NB4 (cell line): Measurements from ENCODE around the gene CHCHD1.
A peak's percentile ranks its signal among the peaks of the same experiment; 100 is the strongest.
"Not testable (repeated sequence)": the region's sequence is repeated elsewhere in the genome, so short reads cannot be mapped to it uniquely, and the experiment has no call there.

ENCODE experiments used
- DNase-seq: peaks from one replicate; pipeline ENCODE4 v3.0.0; 2010; ENCODE audit warnings: low read depth
- H3K4me3 ChIP-seq: one replicate; pipeline ENCODE4 v1.5.1; 2011; ENCODE audit warnings: mild to moderate bottlenecking, low read depth, low read length, moderate library complexity
- CTCF ChIP-seq: IDR thresholded peaks from one replicate; pipeline ENCODE4 v1.5.1; 2012; ENCODE audit warnings: low read depth, low read length
- MYC ChIP-seq: IDR thresholded peaks from 2 replicates; pipeline ENCODE4 v1.6.1; 2011; ENCODE audit warnings: low read depth, low read length
- POLR2A ChIP-seq: IDR thresholded peaks from 2 replicates; pipeline ENCODE4 v1.6.1; 2011; ENCODE audit warnings: mild to moderate bottlenecking; ENCODE audit not compliant: insufficient read length; ENCODE audit errors: extremely low read depth
- TF ChIP-seq, protein P1 (sequence below): IDR thresholded peaks from 2 replicates; pipeline ENCODE4 v1.6.1; 2011; ENCODE audit warnings: low read depth, low read length

Gene CHCHD1

GRCh38 chr10:73781548-73781878 is 335 bp upstream of the CHCHD1 start:
- DNase-seq, result no peak
- TF ChIP-seq POLR2A (no peak), MYC (no peak), CTCF (no peak)
- TF ChIP-seq, protein P1, sequence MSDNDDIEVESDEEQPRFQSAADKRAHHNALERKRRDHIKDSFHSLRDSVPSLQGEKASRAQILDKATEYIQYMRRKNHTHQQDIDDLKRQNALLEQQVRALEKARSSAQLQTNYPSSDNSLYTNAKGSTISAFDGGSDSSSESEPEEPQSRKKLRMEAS, result no peak

GRCh38 chr10:73782749-73783085 is 869 bp downstream of the CHCHD1 start:
- no peak for TF ChIP-seq CTCF
- TF ChIP-seq, protein P1, result no peak
- TF ChIP-seq POLR2A, result no peak
- no peak for TF ChIP-seq MYC
- H3K4me3 ChIP-seq, result peak overlapping the region; percentile 90
- DNase-seq, result no peak

More at GRCh38 chr10:73781548-73781878, 335 bp upstream of the CHCHD1 start:
- H3K4me3 ChIP-seq, result peak overlapping the region; percentile 90

DNA sequence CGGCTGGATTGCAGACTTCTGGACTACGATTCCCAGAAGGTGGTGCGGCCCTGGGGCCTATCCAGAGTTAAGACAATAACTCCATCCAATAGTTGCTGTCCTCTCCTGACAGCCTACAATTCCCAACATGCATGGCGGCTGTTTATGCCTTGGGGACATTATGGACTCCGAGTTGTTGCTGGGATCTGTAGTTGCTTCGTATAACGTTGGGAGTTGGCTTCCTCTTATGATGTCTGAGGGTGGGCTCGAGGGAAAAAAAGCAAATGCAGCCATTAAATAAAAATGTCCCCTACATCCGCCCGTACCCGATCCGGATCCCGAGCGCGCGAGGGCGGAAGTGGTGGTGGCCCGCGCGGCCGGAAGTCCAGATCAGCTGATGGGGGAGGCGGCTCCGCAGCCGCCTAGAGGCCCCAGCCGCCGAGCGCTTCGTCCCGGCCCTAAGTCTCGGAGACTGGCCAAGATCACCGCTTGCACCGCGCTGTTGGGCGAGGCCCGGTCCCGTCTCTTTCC is 3.4 kb downstream of the CHCHD1 start, which contains the start of gene ZSWIM8:
Gene ZSWIM8 (plus strand): TSS at position 396 of the 510 bp plus-strand sequence. CDS start 273 bp downstream, outside the sequence.
- H3K4me3 ChIP-seq, result peak within 1 kb of the TSS; percentile 76
- peak; percentile 34 for TF ChIP-seq POLR2A
- TF ChIP-seq CTCF, result no peak
- TF ChIP-seq, protein P1, result peak; percentile 13; the same call in 1 of the 2 replicates
- peak; percentile 97 for DNase-seq

DNA sequence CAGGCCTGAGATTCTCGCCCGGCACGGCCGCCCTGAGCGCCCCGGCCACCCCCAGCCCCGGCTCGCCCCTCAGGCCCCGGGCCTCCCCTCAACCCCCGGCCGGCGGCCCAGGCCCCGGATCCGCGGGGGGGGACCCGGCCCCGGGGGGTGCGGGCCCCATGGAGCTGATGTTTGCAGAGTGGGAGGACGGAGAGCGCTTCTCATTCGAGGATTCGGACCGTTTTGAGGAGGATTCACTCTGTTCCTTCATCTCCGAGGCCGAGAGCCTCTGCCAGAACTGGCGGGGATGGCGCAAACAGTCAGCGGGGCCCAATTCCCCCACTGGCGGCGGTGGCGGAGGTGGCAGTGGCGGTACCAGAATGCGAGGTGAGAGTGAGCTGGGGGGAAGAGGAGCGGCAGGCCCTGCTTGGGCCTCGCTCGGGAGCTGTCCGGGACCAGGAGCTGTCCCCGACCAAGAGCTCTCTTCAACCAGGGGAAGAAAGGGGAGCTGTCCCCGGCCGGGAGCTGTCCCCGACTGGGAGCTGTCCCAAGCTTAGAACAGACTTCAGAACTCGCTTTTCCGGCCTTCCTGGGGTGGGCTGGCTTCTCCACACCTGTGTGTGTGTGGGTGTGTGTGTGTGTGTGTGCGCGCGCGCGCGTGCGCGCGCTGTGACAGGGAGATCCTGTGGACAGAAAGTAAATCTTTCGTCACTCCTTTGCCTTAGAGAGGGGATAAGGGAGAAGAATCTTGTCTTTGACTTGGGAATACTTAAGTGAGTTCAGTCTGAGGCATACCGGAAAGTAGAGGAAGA is 4.1 kb downstream of the CHCHD1 start:
- DNase-seq, result peak; percentile 64
- H3K4me3 ChIP-seq, result peak overlapping the region; percentile 76
- TF ChIP-seq MYC (peak; percentile 26; the same call in 1 of the 2 replicates), CTCF (no peak)
- TF ChIP-seq, protein P1, result peak; percentile 57

DNA sequence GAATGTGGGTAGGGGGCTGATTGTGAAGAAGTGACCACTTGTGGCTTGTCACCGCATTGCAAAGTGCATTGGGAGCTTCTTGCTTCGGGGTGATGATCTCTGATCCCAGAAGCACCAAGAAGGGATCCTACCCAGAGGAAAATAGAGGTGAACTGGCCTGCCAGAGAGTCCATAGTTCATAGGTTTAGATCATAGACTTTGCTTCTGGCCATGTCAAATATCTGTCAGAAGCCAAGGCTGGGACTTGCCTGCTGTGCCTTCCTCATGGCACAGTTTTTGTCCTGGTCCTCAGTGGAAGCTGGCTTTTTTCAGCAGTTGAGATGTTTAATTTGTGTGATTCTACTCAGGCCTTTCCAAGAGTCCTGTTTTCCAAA is 4.7 kb downstream of the CHCHD1 start:
- DNase-seq, result no peak
- TF ChIP-seq CTCF, result peak; percentile 7
- TF ChIP-seq, protein P1, result no peak
- TF ChIP-seq POLR2A, result no peak
- peak overlapping the region; percentile 76 for H3K4me3 ChIP-seq

- not testable (repeated sequence) for H3K4me3 ChIP-seq, DNase-seq
These were observed 5.4 kb downstream of the CHCHD1 start for GRCh38 chr10:73787031-73787800.
